ENCODE data around the gene TM4SF1.
"Not testable (repeated sequence)": the region's sequence is repeated elsewhere in the genome, so short reads cannot be mapped to it uniquely, and the experiment has no call there.

TM4SF1 gene

DNA sequence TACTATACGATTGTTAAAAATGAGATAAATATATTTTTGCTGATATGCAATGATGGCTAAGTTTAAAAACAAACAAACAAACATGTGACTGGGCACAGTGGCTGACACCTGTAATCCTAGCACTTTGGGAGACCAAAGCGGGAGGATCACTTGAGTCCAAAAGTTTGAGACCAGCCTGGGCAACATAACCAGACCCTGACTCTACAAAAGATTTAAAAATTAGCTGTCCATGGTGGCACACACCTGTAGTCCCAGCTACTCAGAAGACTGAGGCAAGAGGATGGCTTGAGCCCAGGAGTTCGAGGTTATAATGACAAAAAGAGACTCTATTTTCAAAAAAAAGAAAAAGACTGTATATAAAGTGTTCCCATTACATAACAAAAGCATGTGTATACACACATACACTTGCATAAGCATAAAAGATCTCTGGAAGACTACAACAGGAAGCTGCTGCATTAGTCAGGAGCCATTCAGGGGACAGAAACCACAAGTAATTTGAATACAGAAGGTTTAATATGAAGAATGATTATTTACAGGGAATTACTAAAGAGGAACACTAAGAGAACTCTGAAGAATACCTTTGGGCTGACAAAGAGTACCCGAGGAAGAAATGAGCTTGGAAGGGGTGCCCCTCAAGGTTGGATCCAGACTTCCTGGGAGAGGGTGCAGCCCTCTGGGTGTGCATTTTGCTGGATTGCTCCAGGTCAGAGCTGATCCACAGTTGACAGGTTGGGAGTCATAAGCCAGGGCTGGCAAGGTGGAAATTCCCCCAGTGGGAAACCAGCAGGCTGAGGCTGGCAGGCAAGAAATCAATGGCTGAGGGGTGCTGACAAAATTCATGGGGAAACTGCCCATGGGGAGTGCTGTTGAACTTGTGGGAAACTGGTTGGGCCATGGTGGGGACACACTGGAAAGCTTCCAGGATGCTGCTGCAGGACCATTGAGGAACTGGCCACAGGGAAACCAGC lies 34.8 kb downstream of the TM4SF1 start:
- DNase-seq = peak; percentile 83

GRCh38 chr3:149340310-149340933 lies 37.0 kb downstream of the TM4SF1 start:
- DNase-seq = peak; percentile 34

DNA sequence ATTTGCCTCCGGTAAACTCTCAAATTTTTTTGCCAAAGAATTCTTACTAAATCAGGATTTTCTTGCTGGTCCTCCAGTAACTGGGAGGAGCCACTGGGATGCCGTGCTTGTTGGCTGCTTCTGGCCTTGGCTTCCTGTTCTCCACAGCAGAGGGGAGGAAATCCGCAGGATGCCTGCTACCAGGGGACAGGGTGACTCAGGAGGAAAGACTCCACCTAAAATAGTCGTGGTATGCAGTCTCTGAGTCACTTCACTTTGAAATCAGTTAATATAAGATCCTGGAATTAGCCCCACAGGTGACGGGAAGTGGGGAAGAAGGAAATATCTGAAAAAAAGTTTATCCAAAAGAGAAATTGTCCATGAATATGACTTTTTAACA lies 37.5 kb downstream of the TM4SF1 start:
- peak; percentile 98 for DNase-seq

DNA sequence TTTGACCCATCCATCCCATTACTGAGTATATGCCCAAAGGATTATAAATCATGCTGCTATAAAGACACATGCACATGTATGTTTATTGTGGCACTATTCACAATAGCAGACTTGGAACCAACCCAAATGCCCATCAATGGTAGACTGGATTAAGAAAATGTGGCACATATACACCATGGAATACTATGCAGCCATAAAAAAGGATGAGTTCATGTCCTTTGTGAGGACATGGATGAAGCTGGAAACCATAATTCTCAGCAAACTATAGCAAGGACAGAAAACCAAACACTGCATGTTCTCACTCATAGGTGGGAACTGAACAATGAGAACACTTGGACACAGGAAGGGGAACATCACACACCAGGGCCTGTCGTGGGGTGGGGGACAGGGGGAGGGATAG lies 40.0 kb downstream of the TM4SF1 start:
- not testable (repeated sequence) for DNase-seq

DNA sequence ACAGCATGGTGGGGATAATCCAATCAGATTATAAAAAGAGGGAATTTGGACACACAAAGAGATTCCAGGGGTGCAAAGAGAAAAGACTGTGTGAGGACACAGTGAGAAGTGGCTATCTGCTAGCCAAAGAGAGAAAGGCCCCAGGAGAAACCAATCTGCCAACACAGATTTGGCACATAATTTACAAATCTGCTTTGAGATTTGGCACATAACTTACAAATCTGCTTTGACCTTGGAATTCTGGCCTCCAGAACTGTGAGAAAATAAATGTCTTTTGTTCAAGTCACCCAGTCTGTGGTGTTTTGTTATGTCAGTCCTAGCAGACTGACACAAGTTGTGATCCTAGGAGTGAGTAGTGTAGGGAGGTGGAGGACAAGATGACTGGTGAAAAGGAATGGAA lies 40.5 kb downstream of the TM4SF1 start:
- DNase-seq = no peak

DNA sequence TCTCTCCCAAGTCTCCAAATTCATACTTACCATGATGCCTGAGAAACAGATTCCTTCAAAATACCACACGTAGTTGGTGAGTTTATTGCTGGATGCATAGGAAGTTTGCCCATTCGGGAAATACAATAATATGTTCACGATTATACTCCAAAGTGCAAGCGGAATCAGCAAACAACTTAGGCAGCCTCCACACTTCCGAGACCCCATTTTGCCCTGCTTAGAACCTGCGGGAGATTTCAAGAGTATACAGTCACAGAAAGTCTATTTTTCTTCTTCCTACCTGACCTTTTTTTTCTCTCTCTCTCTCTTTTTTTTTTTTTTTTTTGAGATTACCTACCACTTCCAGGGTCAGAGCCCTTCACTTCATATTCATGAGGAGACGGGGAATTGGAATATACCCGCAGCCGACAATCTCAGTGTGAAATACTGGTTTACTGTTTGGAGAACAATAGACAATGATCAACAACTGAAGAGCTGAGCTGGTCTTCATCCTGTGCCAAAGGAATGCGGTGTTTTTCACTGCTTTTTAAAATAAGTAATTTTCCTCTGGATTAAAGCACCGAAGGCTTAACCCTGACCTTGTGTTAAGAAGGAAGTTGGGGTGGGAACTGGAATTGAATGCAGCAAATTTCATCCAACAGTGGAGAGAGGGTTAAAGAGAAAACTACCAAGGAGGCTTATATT lies 44.1 kb downstream of the TM4SF1 start, which contains the start of gene TM4SF18:
TSS of gene TM4SF18 (minus strand) at position 461 of the 684 bp plus-strand sequence. CDS start at position 207, 254 bp downstream.
- no peak for DNase-seq

GRCh38 chr3:149332771-149333170 lies 44.7 kb downstream of the TM4SF1 start:
- DNase-seq = no peak

- no peak for DNase-seq
Observed at GRCh38 chr3:149332227-149332765, 45.2 kb downstream of the TM4SF1 start.

DNA sequence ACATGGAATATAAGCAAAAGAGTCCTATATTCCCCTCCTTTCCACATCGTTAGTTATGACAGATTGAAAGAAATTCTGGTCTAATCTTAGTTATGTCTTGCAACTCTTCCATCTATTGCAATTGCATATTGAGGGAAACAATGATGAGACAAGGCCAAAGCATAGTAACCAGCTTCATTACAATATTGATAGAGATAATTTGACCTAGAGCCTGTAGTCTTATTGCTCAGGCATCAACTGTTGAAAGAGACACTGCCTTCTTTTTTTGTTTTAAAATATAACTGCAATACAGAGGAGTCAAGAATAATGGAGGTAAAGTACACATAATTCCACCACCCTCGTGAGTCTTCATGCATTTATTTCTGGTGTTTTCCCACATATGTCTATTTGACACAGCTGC lies 46.1 kb downstream of the TM4SF1 start:
- DNase-seq = no peak

DNA sequence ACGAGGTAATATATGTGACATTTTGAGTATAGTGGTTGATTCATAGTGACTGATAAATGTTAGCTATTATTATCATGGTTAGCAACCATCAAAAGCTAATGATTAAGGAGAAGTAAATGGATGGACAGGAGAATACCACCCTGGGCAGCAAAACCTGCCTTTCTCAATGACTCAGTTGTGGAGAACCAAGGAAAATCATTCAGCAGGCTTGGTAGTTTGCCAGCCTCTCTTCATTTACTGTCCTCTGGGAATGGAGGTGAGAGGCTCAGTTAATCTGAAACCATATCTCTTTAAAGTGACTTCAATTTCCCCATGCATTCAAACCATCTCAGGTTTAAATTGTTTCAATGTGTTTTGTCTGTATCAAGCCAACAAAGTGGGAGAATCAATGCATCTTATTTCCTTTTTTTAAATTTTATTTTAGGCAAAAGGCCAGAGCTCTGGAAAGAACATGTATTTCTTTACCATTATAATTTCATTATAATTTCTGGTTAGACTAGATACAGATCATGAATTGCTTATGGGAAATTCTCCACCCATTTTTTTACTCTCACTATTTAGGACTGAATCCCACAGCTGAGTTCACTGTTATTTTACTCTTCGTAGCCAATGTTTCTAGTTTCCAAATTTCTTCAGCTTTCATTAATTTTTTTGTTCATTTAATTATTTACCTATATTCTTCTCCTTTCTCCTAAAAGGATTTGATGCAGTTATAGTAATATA lies 46.7 kb downstream of the TM4SF1 start:
- DNase-seq = peak; percentile 29

DNA sequence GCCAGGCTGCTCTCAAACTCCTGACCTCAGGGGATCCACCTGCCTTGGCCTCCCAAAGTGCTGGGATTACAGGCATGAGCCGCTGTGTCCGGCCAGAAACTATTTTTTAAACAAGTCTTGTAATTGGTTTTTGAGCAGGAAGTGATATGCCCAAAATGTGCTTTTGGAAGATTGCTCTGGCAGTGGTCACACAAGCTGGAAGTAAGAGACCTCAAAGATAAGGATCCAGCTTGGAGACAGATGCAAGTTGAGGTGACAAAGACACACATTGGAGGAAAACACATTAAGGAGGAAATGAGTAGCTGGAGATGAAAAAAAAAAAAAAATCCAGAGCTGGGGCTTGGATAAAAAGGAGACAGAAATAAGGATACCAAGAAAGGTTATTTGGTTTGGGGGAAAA lies 50.3 kb downstream of the TM4SF1 start:
- DNase-seq = no peak

DNA sequence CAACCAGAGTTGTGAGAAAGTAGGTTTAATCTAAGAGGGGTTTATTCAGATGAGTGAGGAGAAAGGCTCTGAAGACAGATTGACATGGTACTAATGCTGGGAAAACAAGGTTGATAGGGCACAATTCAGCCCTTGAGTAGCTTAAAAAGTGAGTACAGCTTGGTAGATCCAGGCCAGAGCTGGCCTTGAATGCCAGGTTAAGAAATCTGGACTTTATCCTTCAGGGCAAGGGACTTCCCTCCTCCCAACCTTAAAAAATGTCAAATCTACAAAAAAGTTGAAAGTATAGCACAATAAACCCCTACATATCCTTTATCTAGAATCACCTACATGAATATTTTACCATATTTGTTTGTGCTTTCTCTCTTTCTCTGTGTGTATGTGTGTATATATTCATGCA lies 51.9 kb downstream of the TM4SF1 start:
- DNase-seq = no peak

GRCh38 chr3:149324332-149324731 lies 53.1 kb downstream of the TM4SF1 start:
- DNase-seq = no peak

DNA sequence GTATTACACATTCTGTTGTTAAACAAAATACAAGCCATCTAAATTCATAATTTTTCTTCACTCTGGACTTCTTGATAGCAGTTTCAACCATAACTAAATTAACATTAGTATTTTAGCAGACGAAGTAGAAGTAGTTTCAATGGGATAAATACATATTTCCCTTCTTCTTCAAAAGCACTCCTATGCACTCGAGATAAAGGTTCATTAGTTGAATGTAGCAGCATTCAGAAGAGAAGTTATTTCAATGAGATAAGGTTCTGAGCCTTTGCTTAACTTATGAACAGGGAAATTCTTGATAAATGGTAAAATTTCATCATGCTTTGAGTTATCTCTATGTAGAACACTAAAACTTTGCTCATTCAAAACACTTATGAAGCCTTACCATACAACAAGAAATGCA lies 55.8 kb downstream of the TM4SF1 start:
- no peak for DNase-seq

DNA sequence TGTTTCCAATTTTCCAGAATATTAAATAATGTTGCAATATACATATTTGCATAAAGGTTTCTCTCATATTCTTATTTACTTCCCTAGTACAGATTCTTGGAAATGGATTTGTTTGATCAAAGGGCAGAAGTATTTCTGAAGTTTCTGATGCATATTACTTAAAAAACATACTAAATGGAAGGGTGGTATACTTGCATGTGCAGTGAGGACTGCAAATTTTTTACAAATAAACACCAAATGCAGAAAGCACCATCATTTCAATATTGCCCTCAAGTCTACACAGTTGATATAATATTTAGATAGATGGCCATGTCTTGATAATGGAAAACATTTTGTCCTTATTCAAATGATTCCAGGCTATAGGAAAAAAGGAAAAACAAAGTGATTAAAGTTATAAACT lies 56.3 kb downstream of the TM4SF1 start:
- DNase-seq = no peak

GRCh38 chr3:149319750-149320149 lies 57.7 kb downstream of the TM4SF1 start:
- no peak for DNase-seq
